Mammary epithelial cell (primary cell): ENCODE results near the gene SIDT1.

ENCODE experiments used
- EZH2 ChIP-seq: IDR thresholded peaks from 2 replicates; pipeline ENCODE4 v1.6.1; 2012; ENCODE audit warnings: low read length, inconsistent platforms, borderline replicate concordance
- TF ChIP-seq, protein P1 (sequence below), 2 donors: IDR thresholded peaks in 1 of 2; conservative IDR thresholded peaks in 1 of 2; 2 replicates each; pipeline ENCODE4 v1.5.1; 2011 to 2012; ENCODE audit warnings: inconsistent platforms in 2 of 2, low read length in 2 of 2, mild to moderate bottlenecking in 2 of 2, control low read depth in 1 of 2, low read depth in 1 of 2; ENCODE audit not compliant: insufficient read depth in 1 of 2; ENCODE audit errors: extremely low read depth in 1 of 2

DNA sequence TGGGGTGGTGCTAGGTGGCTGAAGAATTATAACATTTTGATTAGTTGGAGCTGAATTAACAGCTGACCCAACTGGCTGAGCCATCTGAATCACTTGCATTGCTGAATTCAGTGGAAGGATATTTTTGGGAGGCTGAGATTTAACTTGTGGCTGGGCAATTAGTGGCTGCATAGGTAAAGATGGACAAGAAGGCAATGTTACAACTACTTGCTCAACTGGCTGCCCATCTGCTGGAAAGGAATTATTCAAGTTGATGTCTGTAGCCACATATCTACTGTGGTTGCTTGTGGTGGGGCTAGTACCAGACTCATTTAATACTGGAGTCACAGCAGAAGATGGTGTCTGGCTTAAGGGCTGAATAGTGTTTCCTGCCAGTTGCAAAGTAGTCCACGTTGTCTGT, 127.6 kb downstream of the SIDT1 start:
- TF ChIP-seq, protein P1, sequence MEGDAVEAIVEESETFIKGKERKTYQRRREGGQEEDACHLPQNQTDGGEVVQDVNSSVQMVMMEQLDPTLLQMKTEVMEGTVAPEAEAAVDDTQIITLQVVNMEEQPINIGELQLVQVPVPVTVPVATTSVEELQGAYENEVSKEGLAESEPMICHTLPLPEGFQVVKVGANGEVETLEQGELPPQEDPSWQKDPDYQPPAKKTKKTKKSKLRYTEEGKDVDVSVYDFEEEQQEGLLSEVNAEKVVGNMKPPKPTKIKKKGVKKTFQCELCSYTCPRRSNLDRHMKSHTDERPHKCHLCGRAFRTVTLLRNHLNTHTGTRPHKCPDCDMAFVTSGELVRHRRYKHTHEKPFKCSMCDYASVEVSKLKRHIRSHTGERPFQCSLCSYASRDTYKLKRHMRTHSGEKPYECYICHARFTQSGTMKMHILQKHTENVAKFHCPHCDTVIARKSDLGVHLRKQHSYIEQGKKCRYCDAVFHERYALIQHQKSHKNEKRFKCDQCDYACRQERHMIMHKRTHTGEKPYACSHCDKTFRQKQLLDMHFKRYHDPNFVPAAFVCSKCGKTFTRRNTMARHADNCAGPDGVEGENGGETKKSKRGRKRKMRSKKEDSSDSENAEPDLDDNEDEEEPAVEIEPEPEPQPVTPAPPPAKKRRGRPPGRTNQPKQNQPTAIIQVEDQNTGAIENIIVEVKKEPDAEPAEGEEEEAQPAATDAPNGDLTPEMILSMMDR (conservative IDR thresholded peaks at IDR 0.05 in 1 of 2, IDR thresholded peaks at IDR 0.05 in 1 of 2; ENCODE audit: extremely low read depth in 1 of 2, insufficient read depth in 1 of 2, low read depth in 1 of 2, low read length in 2 of 2) = no peak
- no peak for TF ChIP-seq EZH2
